HepG2 (cell line): ENCODE results near the gene MOXD1. TPM values are rescaled to one million over a fixed set of nuclear protein-coding genes. Genes with fewer than 3 reads are reported as not detected.

Experiments
- ATAC-seq: fragments of 200-7000 bp; cut with Tn5 transposase; 3 replicates; pipeline ENCODE4 v1.9.1; 2020; ENCODE audit warnings: mild to moderate bottlenecking, moderate library complexity
- BruUV-seq: library from RNA; stranded (reverse); fragments of 400-500 nt; replicated peaks from 2 replicates; lab custom pipeline; 2021; lab: Mats Ljungman, UMichigan
- CTCF ChIA-PET: fragments of 300-600 bp; formaldehyde crosslinking; extraction: SDS; loops from one replicate; lab custom pipeline; 2021; ENCODE audit warnings: low total read pairs, inconsistent platforms, low intra/inter-chr PET ratio; lab: Yijun Ruan, JAX
- POLR2A ChIA-PET: fragments of 350-600 bp; sonication (Branson Sonifier 250); formaldehyde crosslinking; loops from one replicate; lab custom pipeline; 2020; ENCODE audit warnings: antibody characterized with exemption, inconsistent platforms; lab: Yijun Ruan, JAX
- DNase-seq: peaks from one replicate; pipeline ENCODE4 v3.0.0-alpha.2; 2015; ENCODE audit warnings: low spot score
- FAIRE-seq: peaks from 3 replicates; lab custom pipeline; 2011; peaks lifted over from hg19 to GRCh38; lab: Jason Lieb, UNC
- H2AFZ ChIP-seq: one replicate; pipeline ENCODE4 v1.6.1; 2011; ENCODE audit warnings: low read length, inconsistent platforms
- H3K27ac ChIP-seq: fragments of 300-600 bp; 3 replicates; pipeline ENCODE4 v1.8.0; 2011; ENCODE audit warnings: mixed run types, mild to moderate bottlenecking, mixed read lengths, low read length, inconsistent platforms; ENCODE audit not compliant: insufficient read depth; ENCODE audit errors: extremely low read length
- H3K27me3 ChIP-seq, 2 experiments: fragments of 200-600 bp in 1 of 2; 2 replicates in 1 of 2; 3 replicates in 1 of 2; pipeline versions ENCODE4 v1.6.0 to v1.8.0; 2011; ENCODE audit warnings: low read length in 2 of 2, mild to moderate bottlenecking in 2 of 2, moderate library complexity in 2 of 2, inconsistent platforms in 1 of 2; ENCODE audit not compliant: insufficient read depth in 2 of 2, control insufficient read depth in 1 of 2
- H3K36me3 ChIP-seq, 2 experiments: fragments of 200-600 bp in 1 of 2; replicated peaks in 1 of 2; 2 replicates in 1 of 2; 3 replicates in 1 of 2; pipeline versions ENCODE4 v1.5.1 to v1.8.0; 2011; ENCODE audit warnings: low read length in 2 of 2, inconsistent platforms in 1 of 2; ENCODE audit not compliant: insufficient read depth in 2 of 2, control insufficient read depth in 1 of 2
- H3K4me1 ChIP-seq: 2 replicates; pipeline ENCODE4 v1.5.1; 2012; ENCODE audit warnings: low read length, inconsistent platforms; ENCODE audit not compliant: insufficient read depth
- H3K4me2 ChIP-seq: 2 replicates; pipeline ENCODE4 v1.6.0; 2011; ENCODE audit warnings: low read depth, low read length, inconsistent platforms
- H3K4me3 ChIP-seq, 3 experiments: fragments of 200-600 bp in 1 of 3; sonication (generic), shearing (Covaris generic) in 1 of 3; replicated peaks in 1 of 3; 2 replicates each; pipeline ENCODE4 v1.5.1; 2011 to 2016; ENCODE audit warnings: low read length in 3 of 3, inconsistent platforms in 2 of 3, low read depth in 2 of 3, mild to moderate bottlenecking in 2 of 3, control low read depth in 1 of 3, mixed read lengths in 1 of 3; ENCODE audit not compliant: insufficient read depth in 1 of 3
- H3K79me2 ChIP-seq: one replicate; pipeline ENCODE4 v1.6.1; 2011; ENCODE audit warnings: low read length, inconsistent platforms; ENCODE audit not compliant: insufficient read depth
- H3K9ac ChIP-seq: 2 replicates; pipeline ENCODE4 v1.6.0; 2011; ENCODE audit warnings: mild to moderate bottlenecking, low read depth, low read length, inconsistent platforms; ENCODE audit not compliant: insufficient read depth
- H3K9me3 ChIP-seq: 2 replicates; pipeline ENCODE4 v1.5.1; 2012; ENCODE audit warnings: mild to moderate bottlenecking, low read length
- H4K20me1 ChIP-seq: 2 replicates; pipeline ENCODE4 v1.6.0; 2011; ENCODE audit warnings: inconsistent platforms, mild to moderate bottlenecking, low read length, moderate library complexity; ENCODE audit not compliant: insufficient read depth
- ARID3A ChIP-seq: IDR thresholded peaks from 2 replicates; pipeline ENCODE4 v1.6.1; 2012; ENCODE audit warnings: low read depth, low read length, improper control_type of control experiment
- HOMEZ ChIP-seq: IDR thresholded peaks from 2 replicates; pipeline ENCODE4 v1.6.1; 2016; ENCODE audit warnings: low read depth
- SP140L ChIP-seq: sonication (generic); formaldehyde crosslinking; IDR thresholded peaks from 2 replicates; pipeline ENCODE4 v1.4.0; 2020; ENCODE audit warnings: missing genetic modification reagents, borderline replicate concordance
- SP4 ChIP-seq: sonication (generic); formaldehyde crosslinking; IDR thresholded peaks from 2 replicates; pipeline ENCODE4 v1.8.1; 2023; ENCODE audit warnings: mild to moderate bottlenecking, missing genetic modification reagents
- WIZ ChIP-seq: sonication (generic); formaldehyde crosslinking; IDR thresholded peaks from 2 replicates; pipeline ENCODE4 v1.5.1; 2020; ENCODE audit warnings: mild to moderate bottlenecking, missing genetic modification reagents
- ZBTB34 ChIP-seq: sonication (generic); formaldehyde crosslinking; IDR thresholded peaks from 2 replicates; pipeline ENCODE4 v1.8.0; 2022; ENCODE audit warnings: mild to moderate bottlenecking, missing genetic modification reagents
- ZNF430 ChIP-seq: sonication (generic); formaldehyde crosslinking; IDR thresholded peaks from 2 replicates; pipeline ENCODE4 v1.9.0; 2021; ENCODE audit warnings: mild to moderate bottlenecking, missing genetic modification reagents
- ZNF431 ChIP-seq: sonication (generic); formaldehyde crosslinking; IDR thresholded peaks from 2 replicates; pipeline ENCODE4 v1.9.0; 2022; ENCODE audit warnings: missing genetic modification reagents, low read depth, mild to moderate bottlenecking, borderline replicate concordance
- ZNF510 ChIP-seq: sonication (generic); formaldehyde crosslinking; IDR thresholded peaks from 2 replicates; pipeline ENCODE4 v1.4.0; 2020; ENCODE audit warnings: low read depth, mild to moderate bottlenecking, missing genetic modification reagents
- ZSCAN21 ChIP-seq: sonication (generic); formaldehyde crosslinking; IDR thresholded peaks from 2 replicates; pipeline ENCODE4 v1.8.0; 2022; ENCODE audit warnings: mild to moderate bottlenecking, missing genetic modification reagents, moderate library complexity, borderline replicate concordance
- WGBS: methylation state at CpG from one replicate; pipeline ENCODE4 v1.1.6; 2017; ENCODE audit warnings: low lambda C conversion rate; 5-methylcytosine and 5-hydroxymethylcytosine counted together
- in situ Hi-C: cut with HindIII; loops from 2 replicates; pipeline ENCODE4 v1.10.0; 2017; ENCODE audit warnings: low pct_unique_long_range_greater_than_20kb; ENCODE audit not compliant: extremely low pct_ligation_motif_present
- intact Hi-C: fragments of 100-400 bp; cut with micrococcal nuclease; formaldehyde crosslinking; loops from one replicate; pipeline ENCODE4 v1.10.0; 2022; ENCODE audit not compliant: unreplicated experiment
- polyA plus RNA-seq, 8 experiments: library from polyadenylated mRNA; depleted of rRNA in 3 of 8; stranded (reverse) in 7 of 8; unstranded in 1 of 8; fragments of >200 nt; fragmentation: Illumina TruSeq in 4 of 8; extraction: Trizol in 4 of 8; gene quantifications; 2 replicates each; pipeline versions ENCODE4 v1.2.1 to v1.2.3, GENCODE V29; 2011 to 2016; ENCODE audit warnings: low read depth in 4 of 8, missing spikeins in 1 of 8, mixed read lengths in 1 of 8; ENCODE audit not compliant: insufficient read depth in 1 of 8
- total RNA-seq, 5 experiments: library from RNA; depleted of rRNA; stranded (reverse); fragments of >200 nt; fragmentation: Illumina TruSeq; extraction: Trizol; gene quantifications; 2 replicates each; pipeline ENCODE4 v1.2.3, GENCODE V29; 2016; ENCODE audit warnings: low read depth in 1 of 5
- TF ChIP-seq, protein P1 (sequence below): sonication (generic); formaldehyde crosslinking; IDR thresholded peaks from 2 replicates; pipeline ENCODE4 v1.4.0; 2020; ENCODE audit warnings: missing genetic modification reagents

Gene MOXD1
- total and polyA plus RNA-seq, 2 of the 13 experiments (the other 11 are each of a cell fraction or from before 2014, with no cell fraction given): 0.03 TPM; not detected in 1

GRCh38 chr6:132272776-132273175 lies 128.5 kb downstream of the MOXD1 start (continued):
- TF ChIP-seq, protein P1, sequence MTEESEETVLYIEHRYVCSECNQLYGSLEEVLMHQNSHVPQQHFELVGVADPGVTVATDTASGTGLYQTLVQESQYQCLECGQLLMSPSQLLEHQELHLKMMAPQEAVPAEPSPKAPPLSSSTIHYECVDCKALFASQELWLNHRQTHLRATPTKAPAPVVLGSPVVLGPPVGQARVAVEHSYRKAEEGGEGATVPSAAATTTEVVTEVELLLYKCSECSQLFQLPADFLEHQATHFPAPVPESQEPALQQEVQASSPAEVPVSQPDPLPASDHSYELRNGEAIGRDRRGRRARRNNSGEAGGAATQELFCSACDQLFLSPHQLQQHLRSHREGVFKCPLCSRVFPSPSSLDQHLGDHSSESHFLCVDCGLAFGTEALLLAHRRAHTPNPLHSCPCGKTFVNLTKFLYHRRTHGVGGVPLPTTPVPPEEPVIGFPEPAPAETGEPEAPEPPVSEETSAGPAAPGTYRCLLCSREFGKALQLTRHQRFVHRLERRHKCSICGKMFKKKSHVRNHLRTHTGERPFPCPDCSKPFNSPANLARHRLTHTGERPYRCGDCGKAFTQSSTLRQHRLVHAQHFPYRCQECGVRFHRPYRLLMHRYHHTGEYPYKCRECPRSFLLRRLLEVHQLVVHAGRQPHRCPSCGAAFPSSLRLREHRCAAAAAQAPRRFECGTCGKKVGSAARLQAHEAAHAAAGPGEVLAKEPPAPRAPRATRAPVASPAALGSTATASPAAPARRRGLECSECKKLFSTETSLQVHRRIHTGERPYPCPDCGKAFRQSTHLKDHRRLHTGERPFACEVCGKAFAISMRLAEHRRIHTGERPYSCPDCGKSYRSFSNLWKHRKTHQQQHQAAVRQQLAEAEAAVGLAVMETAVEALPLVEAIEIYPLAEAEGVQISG (CRISPR knock-in tag): no peak
- TF ChIP-seq ARID3A: no peak
- no peak for TF ChIP-seq SP4 (CRISPR knock-in tag)
- no peak for TF ChIP-seq ZBTB34 (CRISPR knock-in tag)
- TF ChIP-seq WIZ (CRISPR knock-in tag): no peak

DNA sequence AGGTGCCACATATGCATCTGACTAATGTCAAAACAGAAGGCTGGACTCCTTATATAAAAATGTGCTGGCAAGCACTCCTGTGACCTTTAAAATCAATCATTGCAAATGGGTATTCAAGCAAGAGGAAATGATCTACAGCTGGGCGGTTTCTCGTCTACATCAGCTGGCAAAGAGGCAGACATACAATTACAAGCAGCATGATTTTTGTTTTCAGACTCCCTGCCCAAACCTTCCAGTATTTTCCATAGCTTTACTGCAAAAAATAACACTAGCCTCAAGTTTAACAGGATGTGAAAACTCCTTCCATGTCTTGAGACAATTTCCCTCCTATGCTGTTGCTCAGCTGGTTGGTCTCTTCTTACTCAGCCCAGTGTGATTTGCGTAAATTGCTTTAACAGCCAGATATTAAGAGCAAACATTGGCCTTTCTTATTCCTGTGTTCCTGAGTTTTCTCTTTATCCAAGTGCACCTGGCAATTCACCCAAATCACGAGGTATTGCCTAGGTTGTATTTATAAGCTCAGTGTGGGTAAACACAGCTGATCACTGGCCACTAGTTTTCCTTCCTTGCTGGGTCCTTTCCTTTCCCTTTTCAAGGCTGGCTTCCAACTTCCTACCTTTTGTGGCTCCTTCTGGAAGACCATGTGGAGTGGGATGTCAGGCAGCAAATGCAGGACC lies 130.4 kb downstream of the MOXD1 start:
- Histone ChIP-seq H3K9ac (no peak overlapping the region), H3K9me3 (no peaks in the 10 kb centered on the region), H4K20me1 (no peaks in the 10 kb centered on the region), H3K27me3 (peaks cover 6 to 22% of the 10 kb centered on the region in 2 experiments; a peak in 4 of 5 replicates), H3K4me3 (no peak overlapping the region), H2AFZ (no peak overlapping the region), H3K27ac (no peak overlapping the region), H3K79me2 (no peaks in the 10 kb centered on the region), H3K4me1 (no peaks in the 10 kb centered on the region), H3K36me3 (no peaks in the 10 kb centered on the region), H3K4me2 (no peak overlapping the region)
- no TSS peak for BruUV-seq
- WGBS: 9% methylated on average over 4 of the region's 4 CpGs
- ChIA-PET POLR2A (no interaction called here), CTCF (no interaction called here)
- TF ChIP-seq SP140L (no peak), ZNF430 (no peak), ZNF510 (CRISPR knock-in tag) (no peak), ZNF431 (CRISPR knock-in tag) (no peak), ZSCAN21 (CRISPR knock-in tag) (no peak), HOMEZ (CRISPR knock-in tag) (no peak)
- ATAC-seq (no peak), DNase-seq (no peak), FAIRE-seq (no peak)
- in situ Hi-C loops (no loop called here), intact Hi-C loops (no loop called here)
